Activated naive CD4-positive, alpha-beta T cell treated with anti-CD3 and anti-CD28 coated beads, Interleukin-2, amount 50 U/mL, for 16 hours (primary cell): Measurements from ENCODE around the gene SQSTM1.
"Not testable (repeated sequence)": the region's sequence is repeated elsewhere in the genome, so short reads cannot be mapped to it uniquely, and the experiment has no call there.

ENCODE experiments used
- DNase-seq: peaks from one replicate; pipeline ENCODE4 v3.0.0-alpha.2; 2020

SQSTM1 gene

DNA sequence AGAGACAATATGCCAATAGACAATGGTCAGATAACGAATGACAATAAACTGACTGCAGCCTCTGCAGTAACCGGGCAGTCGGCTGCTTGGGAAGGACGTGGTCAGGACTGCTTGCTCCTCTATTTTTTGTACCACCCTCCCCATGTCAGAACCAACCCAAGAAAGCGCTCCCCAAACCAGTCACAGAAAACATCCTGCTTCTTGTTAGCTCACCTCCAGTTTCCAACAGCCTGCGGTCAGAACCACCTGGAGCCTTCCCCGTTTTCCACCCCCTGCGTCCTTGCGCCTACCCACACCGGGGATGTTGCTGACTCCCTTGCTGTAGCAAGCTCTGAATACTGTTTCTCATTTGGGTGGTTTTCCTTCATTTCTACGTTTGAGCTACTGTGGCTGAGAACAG lies 39.6 kb downstream of the SQSTM1 start:
- no peak for DNase-seq

DNA sequence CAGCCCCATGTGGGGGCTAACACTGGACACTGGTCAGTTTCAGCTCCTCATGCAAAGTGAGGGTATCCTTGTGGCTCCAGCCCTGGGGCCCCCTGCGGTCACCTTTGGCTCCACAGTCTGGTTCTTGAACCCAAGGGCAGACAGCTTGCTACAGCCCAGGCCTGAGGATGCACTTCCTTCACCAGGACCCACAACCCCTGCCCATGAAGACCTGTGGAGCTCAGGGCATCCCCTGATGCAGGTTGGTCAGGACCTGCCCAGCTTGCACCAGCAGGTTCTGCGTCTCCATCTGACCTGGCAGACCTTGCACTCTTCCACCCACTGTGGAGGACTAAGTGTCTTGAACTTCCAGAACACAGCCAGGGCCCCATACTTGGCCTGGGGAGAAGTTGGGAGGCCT lies 41.6 kb downstream of the SQSTM1 start:
- DNase-seq = no peak

DNA sequence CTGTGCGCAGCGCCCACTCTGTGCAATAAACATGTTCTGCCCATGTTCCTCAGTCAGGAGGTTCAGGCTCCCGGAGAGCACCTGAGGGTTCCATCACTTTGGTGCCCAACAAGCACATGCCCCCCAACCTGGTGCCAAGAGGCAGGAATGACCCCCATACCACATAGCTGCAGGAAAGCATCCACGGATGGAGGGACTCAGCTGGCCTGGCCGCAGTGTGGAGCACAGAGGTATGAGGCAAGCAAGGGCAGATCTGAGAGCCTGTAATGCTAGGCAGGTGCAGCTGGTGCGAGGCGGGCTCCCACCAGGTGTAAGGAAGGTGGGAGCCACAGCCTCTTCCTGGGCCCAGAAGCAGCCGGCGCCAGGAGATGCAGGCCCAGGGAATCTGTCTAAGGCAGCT lies 42.2 kb downstream of the SQSTM1 start:
- DNase-seq = no peak

DNA sequence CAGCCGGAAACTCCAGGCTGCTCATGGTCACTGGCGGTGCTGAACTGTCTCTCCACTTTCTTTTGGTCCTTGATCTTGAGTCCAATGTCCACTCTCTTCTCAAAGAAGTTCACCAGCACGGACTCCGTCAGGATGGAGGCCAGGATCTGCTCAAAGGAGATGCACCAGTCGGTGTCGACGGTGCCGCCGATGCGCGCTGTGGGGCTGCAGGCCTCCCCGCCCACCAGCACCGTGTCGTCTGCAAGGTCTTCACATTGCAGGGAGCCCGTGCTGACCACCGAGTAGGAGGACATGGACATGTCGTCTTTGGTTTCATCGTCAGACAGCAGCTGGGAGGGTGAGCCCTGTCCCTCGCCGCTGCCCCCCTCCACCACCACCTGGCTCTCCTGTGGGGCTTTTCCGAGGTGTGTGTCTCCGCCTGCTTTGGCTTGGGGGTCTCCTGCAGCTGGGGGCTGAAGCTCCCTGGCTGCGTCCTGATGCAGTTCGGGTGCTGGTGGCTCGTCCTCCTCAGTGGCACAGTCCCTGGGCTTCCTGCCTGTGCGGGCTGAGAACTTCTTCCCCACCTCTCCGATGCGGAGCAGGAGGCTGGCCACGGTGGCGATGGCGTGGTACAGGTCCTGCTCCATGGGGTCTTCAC lies 42.9 kb downstream of the SQSTM1 start:
- no peak for DNase-seq

DNA sequence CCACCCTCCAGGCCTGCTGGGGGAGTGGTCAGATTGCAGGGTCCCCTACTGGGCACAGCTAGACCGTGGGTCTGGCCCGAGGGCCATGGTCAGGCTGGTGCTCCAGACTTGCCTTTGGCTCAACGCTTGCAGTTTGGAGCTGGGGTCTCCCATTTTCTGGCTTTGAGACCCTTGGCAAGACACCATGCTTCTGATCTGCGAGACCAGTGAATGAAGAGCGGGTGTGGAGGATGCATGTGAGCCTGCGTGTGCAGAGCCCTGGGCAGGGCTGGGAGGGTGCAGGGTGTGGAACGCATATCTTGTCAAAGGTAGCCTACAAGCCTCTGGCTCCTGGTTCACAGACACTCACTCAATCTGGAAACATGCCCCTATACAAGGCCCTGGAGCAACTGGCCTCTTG lies 44.0 kb downstream of the SQSTM1 start:
- no peak for DNase-seq

DNA sequence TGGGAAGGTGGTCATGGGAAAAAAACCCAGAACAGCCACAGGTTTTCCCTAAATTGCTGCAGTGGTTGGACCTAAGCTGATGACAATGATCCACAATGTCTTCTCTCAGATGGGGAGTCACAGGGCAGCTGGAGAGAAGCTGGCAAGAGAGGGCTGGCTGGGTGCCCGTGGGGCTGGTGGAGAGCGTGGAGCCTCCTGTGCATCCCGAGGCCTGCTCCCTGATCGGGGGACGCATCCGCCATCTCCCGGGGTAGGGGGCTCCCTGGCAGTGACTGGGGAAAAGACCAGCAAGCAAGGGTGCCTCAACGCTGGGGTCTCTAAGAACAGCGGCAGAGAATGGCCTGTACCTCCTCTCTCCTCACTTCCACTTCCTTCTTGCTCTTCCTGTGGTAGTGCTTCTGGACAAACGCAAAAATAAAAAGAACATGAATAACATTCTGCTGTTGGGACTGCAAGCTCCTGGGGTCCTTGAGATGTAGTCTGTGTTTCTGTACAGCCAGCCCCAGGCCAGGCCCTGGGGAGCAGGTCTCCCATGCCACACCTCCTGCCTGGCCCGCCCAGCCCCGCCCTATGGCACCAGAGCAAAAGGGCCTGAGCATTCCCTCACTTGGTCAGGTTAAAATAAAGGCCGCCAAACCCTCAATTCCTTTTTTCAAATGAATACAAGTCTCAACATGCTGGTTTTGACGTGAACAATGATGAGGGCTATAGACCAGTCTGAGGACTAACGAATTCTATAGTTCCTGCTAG lies 45.0 kb downstream of the SQSTM1 start:
- no peak for DNase-seq

- peak; percentile 30 for DNase-seq
These were observed 45.8 kb downstream of the SQSTM1 start for GRCh38 chr5:179866241-179867078.

GRCh38 chr5:179867079-179867465 lies 46.4 kb downstream of the SQSTM1 start:
- DNase-seq = no peak

GRCh38 chr5:179867476-179867875 lies 46.8 kb downstream of the SQSTM1 start:
- no peak for DNase-seq

DNA sequence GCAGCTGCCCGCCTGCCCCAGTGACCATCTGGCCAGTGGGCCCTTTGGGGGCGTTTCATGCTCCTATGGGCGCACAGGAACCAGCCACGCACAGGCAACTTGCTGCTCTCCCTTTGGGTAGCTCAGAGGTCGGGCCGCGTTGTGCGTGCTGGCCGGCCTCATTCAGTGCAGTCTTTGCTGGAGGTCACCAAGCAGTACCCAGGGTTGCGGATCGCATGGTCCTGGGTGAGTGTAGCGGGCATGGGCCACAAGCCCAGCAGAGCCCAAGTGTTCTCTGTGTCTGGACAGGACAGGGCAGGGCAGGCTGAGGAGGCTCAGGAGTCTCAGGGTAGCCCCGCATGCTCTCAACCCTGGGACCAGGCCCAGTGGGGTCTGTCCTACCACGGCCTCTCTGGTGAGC lies 47.8 kb downstream of the SQSTM1 start:
- no peak for DNase-seq

- DNase-seq = no peak
These were observed 48.4 kb downstream of the SQSTM1 start for GRCh38 chr5:179869101-179869500.

DNA sequence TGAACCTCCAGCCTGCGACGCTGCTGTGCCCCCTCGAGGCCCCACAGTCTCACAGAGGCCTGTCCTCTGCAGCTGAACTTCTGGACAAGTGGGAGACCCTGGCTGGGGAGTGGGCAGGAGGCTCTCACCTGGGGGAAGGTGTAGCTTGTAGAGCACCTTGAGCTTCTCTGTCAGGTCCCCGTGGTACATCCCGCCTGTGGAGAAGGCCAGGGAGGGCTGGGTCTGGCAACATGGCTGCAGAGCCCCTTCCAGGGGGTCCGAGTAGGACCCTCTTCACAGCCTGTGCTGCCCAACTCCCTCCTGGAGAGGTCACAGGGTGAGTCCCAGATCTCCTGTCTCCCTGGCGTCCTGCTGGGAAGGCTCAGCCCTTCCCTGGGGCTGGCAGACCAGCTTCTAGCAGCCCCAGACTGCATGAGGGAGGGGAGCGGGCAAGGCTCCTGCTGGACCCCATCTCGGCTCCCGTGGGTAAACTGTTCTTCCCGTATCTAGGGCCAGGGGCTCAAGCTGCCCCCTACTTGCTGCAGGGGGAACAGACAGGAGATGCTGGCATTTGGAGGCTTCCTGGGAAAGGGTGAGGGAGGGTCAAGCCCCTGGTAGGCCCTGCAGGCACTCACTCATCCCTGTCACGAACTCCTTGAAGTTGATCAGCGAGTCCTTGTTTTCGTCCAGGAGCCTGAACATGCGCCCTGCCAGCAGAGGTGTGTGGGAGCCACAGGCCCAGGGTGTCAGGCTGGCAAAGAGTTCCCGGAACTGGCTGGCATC lies 49.1 kb downstream of the SQSTM1 start:
- DNase-seq = no peak

GRCh38 chr5:179870403-179870903 lies 49.7 kb downstream of the SQSTM1 start:
- DNase-seq = no peak

- no peak for DNase-seq
These were observed 50.2 kb downstream of the SQSTM1 start for GRCh38 chr5:179870952-179871351.

DNA sequence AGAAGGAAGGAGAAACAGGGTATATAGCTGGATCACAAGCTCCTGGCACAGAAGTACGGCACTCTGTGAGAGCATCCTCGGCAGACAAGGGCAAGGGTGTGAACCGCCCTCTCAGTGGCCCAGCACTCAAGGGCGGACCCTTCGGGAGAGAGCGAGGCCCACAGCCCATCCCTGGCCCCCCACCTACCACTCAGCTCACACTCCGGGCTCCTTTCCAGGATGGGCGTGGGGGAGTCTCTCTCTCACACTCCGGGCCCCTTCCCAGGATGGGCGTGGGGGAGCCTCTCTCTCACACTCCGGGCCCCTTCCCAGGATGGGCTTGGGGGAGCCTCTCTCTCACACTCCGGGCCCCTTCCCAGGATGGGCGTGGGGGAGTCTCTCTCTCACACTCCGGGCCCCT lies 50.8 kb downstream of the SQSTM1 start:
- not testable (repeated sequence) for DNase-seq

GRCh38 chr5:179872055-179872827 lies 51.5 kb downstream of the SQSTM1 start:
- DNase-seq = no peak

DNA sequence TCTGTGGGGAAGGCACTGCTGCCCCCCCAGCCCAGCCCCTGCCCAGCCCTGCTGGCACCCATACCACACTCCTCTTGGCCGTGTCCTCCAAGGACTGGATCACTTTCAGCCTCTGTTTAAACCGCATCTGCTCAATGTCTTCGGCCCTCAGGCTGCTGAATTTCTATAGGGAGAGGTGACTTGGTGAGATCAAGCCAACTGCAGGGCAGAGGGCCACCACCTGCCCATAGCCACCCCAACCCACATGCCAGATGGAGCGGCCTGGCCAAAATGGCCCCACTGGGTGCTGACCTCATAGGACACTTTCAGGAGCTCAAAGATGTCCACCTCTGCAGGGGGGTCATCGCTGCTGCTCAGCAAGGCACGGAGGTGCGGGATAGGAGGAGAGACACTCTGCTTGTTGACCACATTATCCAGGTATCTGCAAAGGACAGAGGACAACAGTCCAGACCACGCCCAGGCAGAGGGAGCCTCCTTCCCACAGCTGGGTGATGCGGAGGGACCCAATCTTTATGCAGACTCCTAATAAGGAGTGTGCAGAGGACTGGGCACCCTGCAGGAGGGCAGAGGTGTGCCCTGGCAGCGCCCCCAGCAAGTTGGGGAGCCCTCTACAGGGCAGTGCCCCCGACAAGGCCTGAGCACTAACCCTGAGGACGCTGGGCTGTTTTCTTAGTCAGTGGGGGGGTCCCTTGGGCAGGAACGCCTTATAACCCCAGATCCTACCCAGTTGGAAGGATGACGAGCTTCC lies 52.3 kb downstream of the SQSTM1 start:
- DNase-seq = no peak

DNA sequence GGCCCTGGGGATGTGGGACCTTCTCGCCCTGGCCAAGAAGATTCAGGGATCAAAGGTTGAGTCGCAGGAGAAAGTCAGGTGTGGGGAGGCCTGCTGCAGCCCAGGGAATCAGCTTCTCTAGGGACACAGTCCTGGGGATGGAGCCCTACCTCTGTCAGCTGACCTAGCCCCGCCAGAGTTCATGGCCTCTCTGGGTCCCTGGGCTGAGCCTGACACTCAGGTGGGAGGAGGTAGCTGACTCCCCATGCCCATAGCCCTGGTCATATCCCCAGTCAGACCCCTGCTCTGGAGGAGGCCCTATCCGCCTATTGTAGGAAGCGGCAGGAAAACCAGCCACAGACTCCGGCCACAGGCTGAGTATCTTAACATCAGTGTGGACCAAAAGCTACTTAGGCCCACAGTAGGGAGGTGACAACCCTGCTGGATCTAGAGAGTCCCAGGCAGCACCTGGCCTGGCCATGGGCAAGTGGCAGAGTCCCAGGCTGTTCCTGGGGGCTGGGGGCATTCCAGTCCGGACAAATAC lies 52.9 kb downstream of the SQSTM1 start:
- no peak for DNase-seq

DNA sequence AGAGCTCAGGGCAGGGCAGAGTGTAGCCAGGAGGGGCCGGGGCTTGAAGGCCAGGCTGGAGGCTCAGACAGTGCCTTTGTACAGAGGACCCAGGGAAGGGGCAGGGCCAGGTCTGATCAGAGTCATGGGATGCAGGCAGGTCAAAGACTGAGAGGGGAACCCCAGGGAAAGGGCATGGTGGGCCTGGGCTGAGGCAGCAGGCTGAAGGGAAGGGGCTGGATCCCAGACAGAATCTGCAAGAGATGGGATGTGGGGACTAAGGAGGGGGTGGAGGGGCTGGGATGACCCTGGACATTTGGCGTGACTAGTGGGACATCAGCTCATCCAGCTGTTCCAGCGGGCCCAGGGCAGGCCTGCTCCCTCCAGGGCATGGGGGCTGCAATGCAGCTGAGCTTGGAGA lies 53.4 kb downstream of the SQSTM1 start:
- no peak for DNase-seq

- DNase-seq = no peak
These were observed 54.0 kb downstream of the SQSTM1 start for GRCh38 chr5:179874536-179875292.
